GM19351 (cell line): Measurements from ENCODE around the gene DERL2.
A peak's percentile ranks its signal among the peaks of the same experiment; 100 is the strongest.

Experiments used
- ATAC-seq: cut with Tn5 transposase; IDR thresholded peaks from one replicate; pipeline ENCODE4 v1.9.1; 2021; ENCODE audit warnings: mild to moderate bottlenecking, moderate library complexity; ENCODE audit not compliant: unreplicated experiment

The DERL2 gene

GRCh38 chr17:5485270-5486205 is at the start of gene DERL2:
DERL2 (minus strand) TSS chr17:5486178; CDS start chr17:5486161, 17 bp downstream.
- peak; percentile 19 for ATAC-seq

- no peak for ATAC-seq
These were observed 49.5 kb upstream of the DERL2 start for GRCh38 chr17:5535436-5535835.

- ATAC-seq = no peak
These were observed 47.7 kb upstream of the DERL2 start for GRCh38 chr17:5533486-5534315.

GRCh38 chr17:5532581-5532980 is 46.6 kb upstream of the DERL2 start:
- no peak for ATAC-seq

GRCh38 chr17:5531085-5531418 is 45.1 kb upstream of the DERL2 start:
- ATAC-seq = no peak

DNA sequence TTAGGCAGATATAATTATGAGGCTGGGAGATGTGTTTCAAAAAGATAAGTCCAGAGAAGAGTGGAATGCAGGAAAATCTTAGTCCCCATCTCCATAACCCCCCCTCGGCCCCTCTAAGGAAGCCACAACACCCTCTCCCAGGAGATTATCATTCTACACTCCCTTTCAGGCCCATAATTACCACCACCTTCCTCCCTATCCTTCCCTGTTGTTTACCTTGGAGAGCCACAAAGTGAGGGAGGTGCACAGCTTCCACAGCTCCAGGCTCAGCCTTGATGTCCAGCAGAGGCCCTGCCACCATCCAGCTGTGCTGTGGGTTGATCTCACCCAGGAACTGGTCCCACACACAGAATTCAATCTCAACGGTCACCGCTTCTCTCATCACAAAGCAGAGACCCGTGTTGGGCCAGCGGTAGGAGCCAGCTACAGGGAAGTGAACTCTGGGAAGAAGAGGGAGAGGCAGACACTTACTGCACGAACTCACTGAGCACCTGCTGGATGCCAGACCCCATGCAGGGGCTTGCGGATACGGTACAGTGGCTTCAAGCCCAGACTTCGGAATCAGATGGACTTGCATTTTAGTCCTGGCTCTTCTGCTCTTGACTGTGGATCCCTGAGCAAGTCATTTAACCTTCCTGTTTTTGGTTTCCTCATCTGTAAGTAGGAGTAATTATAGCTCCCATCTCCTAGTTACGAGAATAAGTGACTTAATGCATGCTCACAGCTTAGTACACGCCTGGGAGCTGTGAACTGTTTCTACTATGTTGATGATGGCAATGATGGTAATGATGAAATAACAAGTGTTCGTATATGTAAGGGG is 44.5 kb upstream of the DERL2 start:
- ATAC-seq = no peak

GRCh38 chr17:5527601-5528250 is 41.7 kb upstream of the DERL2 start:
- no peak for ATAC-seq

DNA sequence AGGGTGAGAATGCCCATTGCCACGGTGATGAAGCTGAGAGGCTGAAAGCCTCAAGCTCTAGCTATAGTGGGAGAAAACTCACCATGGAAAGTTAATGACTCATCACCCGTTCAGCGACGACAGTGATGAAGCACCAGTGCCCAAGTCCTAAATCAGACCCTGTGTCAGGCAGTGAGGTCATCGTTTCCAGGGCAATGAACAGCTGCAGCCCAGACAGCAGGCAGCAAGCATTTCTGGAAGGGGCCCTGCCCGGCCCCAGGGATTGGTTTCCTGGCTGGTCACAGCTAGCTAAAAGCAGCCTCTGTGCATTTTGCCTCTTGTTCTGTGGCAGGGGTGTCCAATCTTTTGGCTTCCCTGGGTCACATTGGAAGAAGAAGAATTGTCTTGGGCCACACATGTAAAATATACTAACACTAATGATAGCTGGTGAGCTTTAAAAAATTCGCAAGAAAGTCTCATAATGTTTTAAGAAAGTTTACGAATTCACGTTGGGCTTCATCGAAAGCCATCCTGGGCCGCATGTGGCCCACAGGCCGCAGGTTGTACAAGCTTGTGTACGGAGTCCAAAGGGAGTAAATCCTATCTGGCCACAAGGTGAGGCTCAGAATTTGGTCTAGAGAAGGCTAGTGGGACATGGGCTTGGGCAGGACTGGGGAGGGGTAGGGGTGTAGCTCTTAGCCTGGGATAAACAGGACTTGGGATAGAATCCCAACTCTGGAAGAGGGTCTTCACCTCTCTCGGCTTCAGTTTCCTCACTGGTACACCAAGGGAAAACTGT is 41.0 kb upstream of the DERL2 start:
- ATAC-seq = no peak

DNA sequence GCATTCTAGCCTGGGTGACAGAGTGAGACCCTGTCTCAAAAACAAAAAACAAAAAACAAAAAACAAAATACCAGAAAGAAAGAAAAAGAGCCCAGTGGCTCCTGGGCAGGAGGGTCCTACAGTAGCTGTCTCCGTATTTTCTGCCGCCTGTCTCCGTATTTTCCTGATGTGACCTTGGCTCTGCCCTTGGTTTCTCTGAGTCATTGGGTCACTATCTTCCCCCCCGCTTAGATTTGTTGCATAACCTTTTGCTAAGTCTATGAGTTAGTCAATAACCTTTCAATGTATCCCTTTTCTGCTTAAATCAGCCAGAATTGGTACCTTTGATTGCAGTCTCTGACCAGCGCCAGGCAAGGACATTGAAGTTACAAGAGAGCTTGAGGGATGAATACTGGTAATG is 37.3 kb upstream of the DERL2 start:
- ATAC-seq = no peak

DNA sequence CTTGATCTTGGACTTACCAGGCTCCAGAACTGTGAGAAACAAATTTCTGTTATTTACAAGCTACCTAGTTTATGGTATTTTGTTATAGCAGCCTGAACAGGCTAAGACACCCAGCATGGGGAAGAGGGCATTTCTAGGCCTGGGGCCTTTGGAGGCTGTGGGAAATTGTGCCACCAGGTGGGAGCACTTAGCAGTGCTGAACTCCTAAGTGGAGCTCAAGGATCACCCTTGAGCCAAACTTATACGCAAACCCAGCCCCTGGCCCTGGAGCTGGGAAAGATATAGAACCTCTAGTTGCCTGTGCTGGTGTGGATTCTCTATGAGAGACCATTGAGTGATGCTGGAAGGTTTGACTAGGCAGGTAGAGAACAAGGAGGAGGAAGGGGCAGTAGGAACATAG is 36.5 kb upstream of the DERL2 start:
- ATAC-seq = no peak

GRCh38 chr17:5516060-5516792 is 30.2 kb upstream of the DERL2 start:
- no peak for ATAC-seq

DNA sequence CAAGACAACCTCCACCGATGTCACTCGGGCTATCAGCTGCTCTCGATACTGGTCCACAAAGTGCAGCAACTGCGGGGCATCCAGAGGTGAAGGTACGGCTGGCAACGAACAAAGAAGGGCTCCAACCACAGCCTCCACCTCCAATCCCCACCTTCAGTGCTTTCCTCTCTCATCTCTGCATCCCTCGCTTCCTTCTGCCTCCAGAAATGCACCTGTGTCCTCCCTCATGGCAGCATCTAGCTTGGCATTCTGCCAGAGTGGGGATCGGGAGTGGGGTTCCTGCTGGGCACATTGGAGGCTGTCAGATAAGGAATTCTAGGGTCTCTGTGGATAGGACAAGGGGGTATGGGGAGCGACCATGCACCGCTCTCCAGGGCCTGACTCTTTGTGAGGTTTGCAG is 29.0 kb upstream of the DERL2 start:
- no peak for ATAC-seq

DNA sequence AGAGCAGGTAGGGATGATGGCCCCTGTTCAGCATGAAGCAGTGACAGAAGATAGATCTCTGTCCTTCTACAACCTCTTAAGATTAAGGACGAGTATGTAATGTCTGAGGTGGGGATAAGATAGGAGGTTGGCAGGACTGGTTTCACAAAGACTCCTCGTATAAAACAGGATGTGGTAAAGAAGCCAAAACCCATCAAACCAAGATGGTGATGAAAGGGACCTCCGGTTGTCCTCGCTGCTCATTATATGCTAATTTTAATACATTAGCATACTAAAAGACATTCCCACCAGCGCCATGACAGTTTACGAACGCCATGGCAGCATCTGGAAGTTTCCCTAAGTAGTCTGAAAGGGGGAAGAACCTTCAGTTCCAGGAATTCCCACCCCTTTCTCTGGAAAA is 27.6 kb upstream of the DERL2 start:
- ATAC-seq = no peak

- no peak for ATAC-seq
These were observed 25.6 kb upstream of the DERL2 start for GRCh38 chr17:5511401-5512225.

DNA sequence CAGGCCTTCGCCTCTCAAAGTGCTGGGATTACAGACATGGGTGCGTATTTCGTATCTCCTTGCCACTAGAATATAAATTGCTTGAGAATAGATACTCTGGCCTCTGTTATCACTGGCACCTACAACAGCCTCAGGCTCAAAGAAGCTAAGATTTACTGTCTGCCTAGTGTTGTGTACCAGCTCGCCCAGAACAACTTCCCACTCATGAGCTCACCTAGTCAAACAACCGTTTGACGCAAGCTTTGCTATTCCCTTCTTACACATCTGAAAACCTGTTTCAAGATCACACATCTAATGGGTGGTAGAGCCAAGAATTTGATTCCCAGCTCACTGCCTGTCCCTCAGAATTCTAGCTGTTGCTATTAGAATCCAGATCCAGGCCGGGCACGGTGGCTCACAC is 24.8 kb upstream of the DERL2 start:
- ATAC-seq = no peak

GRCh38 chr17:5509482-5509881 is 23.5 kb upstream of the DERL2 start:
- ATAC-seq = no peak

DNA sequence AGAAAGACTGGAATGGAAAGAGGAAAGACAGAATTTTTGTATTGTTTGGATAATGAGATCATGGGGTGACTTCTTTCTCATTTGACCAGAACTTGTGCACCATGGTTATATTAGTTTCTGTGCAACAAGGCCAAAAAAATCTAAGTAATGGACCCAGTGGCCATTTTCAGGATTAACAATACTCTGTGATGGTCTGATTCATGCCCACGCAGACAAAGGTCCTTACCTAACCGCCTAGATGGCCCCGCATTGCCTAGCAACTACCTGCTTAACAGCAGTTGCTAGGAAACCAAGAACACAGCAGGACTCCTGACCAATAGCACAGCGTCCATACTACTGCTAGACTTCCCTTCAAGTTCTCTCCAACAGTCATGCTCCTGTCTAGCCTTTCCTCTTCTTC is 22.8 kb upstream of the DERL2 start:
- ATAC-seq = no peak

GRCh38 chr17:5506307-5506706 is 20.3 kb upstream of the DERL2 start:
- ATAC-seq = no peak
